ENCODE measurements around the gene SORBS1.

The SORBS1 gene

DNA sequence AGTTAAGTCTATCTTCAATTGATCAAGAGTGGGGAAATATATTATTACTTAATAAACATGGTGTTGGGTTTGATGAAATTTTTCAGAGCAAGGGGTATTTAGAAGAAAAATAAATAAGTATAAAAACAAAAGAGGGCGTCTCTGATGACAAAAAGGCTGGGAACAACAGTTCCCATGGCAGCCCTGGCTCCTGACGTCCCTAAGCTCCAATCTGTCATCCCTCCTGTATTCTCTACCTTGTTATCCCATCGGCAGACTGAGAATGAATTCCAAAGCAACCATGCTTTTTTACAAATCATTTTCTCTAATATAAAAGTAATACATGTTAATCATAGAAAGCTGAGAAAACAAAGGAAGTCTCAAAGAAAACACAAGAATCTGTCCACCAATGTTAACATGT lies 55.5 kb downstream of the SORBS1 start:
- no peak for DNase-seq (ENCODE audit: low read depth in 2 of 2)
- TF ChIP-seq, protein P1, sequence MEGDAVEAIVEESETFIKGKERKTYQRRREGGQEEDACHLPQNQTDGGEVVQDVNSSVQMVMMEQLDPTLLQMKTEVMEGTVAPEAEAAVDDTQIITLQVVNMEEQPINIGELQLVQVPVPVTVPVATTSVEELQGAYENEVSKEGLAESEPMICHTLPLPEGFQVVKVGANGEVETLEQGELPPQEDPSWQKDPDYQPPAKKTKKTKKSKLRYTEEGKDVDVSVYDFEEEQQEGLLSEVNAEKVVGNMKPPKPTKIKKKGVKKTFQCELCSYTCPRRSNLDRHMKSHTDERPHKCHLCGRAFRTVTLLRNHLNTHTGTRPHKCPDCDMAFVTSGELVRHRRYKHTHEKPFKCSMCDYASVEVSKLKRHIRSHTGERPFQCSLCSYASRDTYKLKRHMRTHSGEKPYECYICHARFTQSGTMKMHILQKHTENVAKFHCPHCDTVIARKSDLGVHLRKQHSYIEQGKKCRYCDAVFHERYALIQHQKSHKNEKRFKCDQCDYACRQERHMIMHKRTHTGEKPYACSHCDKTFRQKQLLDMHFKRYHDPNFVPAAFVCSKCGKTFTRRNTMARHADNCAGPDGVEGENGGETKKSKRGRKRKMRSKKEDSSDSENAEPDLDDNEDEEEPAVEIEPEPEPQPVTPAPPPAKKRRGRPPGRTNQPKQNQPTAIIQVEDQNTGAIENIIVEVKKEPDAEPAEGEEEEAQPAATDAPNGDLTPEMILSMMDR (IDR thresholded peaks at IDR 0.05; ENCODE audit: low read depth, low read length): no peak
- no peak overlapping the region for H3K4me3 ChIP-seq (replicated peaks in 1 of 2; ENCODE audit: low read depth in 2 of 2, low read length in 2 of 2)

GRCh38 chr10:95505084-95505610 lies 56.0 kb downstream of the SORBS1 start:
- TF ChIP-seq, protein P1 (IDR thresholded peaks at IDR 0.05; ENCODE audit: low read depth, low read length): no peak
- H3K4me3 ChIP-seq (replicated peaks in 1 of 2; ENCODE audit: low read depth in 2 of 2, low read length in 2 of 2): no peak overlapping the region
- no peak for DNase-seq (ENCODE audit: low read depth in 2 of 2)

DNA sequence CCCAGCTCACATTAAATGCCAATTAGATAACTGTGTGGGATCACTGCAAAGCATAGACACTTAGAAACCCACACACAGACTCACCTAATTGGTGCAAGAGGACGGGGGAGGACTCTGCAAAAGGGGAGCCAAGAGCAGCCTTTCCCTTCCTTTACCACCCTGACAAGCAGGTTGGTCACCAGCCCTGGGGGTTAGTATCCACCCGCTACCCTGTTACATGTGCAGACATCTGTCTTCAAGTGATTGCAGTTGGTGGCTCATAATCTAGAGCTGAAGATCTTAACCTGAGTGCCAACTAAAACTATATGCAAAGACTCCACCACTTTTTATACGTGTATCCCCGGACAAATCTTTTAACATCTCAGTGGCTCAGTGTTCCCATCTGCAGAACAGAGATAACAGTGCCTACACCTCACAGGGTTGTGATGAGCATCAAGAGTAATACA lies 56.9 kb downstream of the SORBS1 start:
- H3K4me3 ChIP-seq (replicated peaks in 1 of 2; ENCODE audit: low read depth in 2 of 2, low read length in 2 of 2): no peak overlapping the region
- no peak for DNase-seq (ENCODE audit: low read depth in 2 of 2)
- TF ChIP-seq, protein P1 (IDR thresholded peaks at IDR 0.05; ENCODE audit: low read depth, low read length): no peak

DNA sequence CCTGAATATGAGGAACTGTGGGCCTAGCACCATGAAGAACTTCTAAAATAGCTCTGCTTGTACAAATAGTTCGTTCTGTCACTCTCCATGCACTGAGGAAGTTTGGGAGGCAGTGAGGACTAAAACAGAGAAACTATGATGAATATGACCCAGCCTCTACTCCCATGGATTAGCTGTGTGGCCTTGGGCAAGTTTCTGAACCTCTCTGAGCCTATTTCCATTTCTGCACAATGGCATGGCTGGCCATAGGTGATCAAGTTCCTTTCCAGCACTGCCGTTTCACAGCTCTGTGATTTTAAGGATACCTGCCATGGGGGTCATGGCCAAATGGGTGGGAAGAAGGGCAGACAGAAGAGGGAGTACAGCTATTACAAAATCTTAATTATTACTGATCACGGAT lies 57.6 kb downstream of the SORBS1 start:
- TF ChIP-seq, protein P1 (IDR thresholded peaks at IDR 0.05; ENCODE audit: low read depth, low read length): no peak
- DNase-seq (ENCODE audit: low read depth in 2 of 2): no peak
- H3K4me3 ChIP-seq (replicated peaks in 1 of 2; ENCODE audit: low read depth in 2 of 2, low read length in 2 of 2): no peak overlapping the region

- no peak for DNase-seq (ENCODE audit: low read depth in 2 of 2)
- no peak overlapping the region for H3K4me3 ChIP-seq (replicated peaks in 1 of 2; ENCODE audit: low read depth in 2 of 2, low read length in 2 of 2)
- TF ChIP-seq, protein P1 (IDR thresholded peaks at IDR 0.05; ENCODE audit: low read depth, low read length): no peak
These were observed 58.2 kb downstream of the SORBS1 start for GRCh38 chr10:95503001-95503400.

GRCh38 chr10:95502377-95502776 lies 58.8 kb downstream of the SORBS1 start:
- no peak for DNase-seq (ENCODE audit: low read depth in 2 of 2)
- TF ChIP-seq, protein P1 (IDR thresholded peaks at IDR 0.05; ENCODE audit: low read depth, low read length): no peak
- no peak overlapping the region for H3K4me3 ChIP-seq (replicated peaks in 1 of 2; ENCODE audit: low read depth in 2 of 2, low read length in 2 of 2)

Measured in cardiac fibroblast (primary cell).